OCI-LY1 (cell line): ENCODE results near the gene SMARCAL1.
"Not testable (repeated sequence)": the region's sequence is repeated elsewhere in the genome, so short reads cannot be mapped to it uniquely, and the experiment has no call there.

Experiments used
- H2AFZ ChIP-seq: fragments of 200-600 bp; sonication (generic), shearing (Covaris generic); 2 replicates; pipeline ENCODE4 v1.6.0; 2014; ENCODE audit warnings: antibody characterized with exemption, mild to moderate bottlenecking, low read length
- H3F3A ChIP-seq: fragments of 200-600 bp; sonication (generic), shearing (Covaris generic); 2 replicates; pipeline ENCODE4 v1.6.0; 2014; ENCODE audit warnings: mild to moderate bottlenecking, antibody characterized with exemption, low read length, moderate library complexity; ENCODE audit not compliant: insufficient read depth
- H3K27ac ChIP-seq: fragments of 200-600 bp; sonication (generic); 2 replicates; pipeline ENCODE4 v1.5.1; 2014; ENCODE audit warnings: low read length, mixed run types, mild to moderate bottlenecking, low read depth; ENCODE audit not compliant: poor library complexity, severe bottlenecking
- H3K27me3 ChIP-seq: fragments of 200-600 bp; sonication (generic); 2 replicates; pipeline ENCODE4 v1.6.0; 2014; ENCODE audit warnings: antibody characterized with exemption, mild to moderate bottlenecking, low read length, moderate library complexity; ENCODE audit not compliant: insufficient read depth
- H3K36me3 ChIP-seq: fragments of 200-600 bp; sonication (generic); 2 replicates; pipeline ENCODE4 v1.6.1; 2014; ENCODE audit warnings: mild to moderate bottlenecking, antibody characterized with exemption, low read length, moderate library complexity, mixed read lengths; ENCODE audit not compliant: insufficient read depth
- H3K4me1 ChIP-seq: fragments of 200-600 bp; sonication (generic); 2 replicates; pipeline ENCODE4 v1.5.1; 2014; ENCODE audit warnings: mild to moderate bottlenecking, low read length, moderate library complexity; ENCODE audit not compliant: insufficient read depth, severe bottlenecking
- H3K4me2 ChIP-seq: fragments of 200-600 bp; sonication (generic), shearing (Covaris generic); 2 replicates; pipeline ENCODE4 v1.6.1; 2014; ENCODE audit warnings: low read length
- H3K4me3 ChIP-seq: fragments of 200-600 bp; sonication (generic); 2 replicates; pipeline ENCODE4 v1.5.1; 2014; ENCODE audit warnings: low read length, low read depth, mild to moderate bottlenecking, mixed read lengths; ENCODE audit not compliant: poor library complexity, severe bottlenecking
- H3K79me2 ChIP-seq: fragments of 200-600 bp; shearing (Covaris generic); 2 replicates; pipeline ENCODE4 v1.6.1; 2016; ENCODE audit warnings: mixed run types, low read length, mixed read lengths; ENCODE audit not compliant: insufficient read depth
- H3K9ac ChIP-seq: fragments of 200-600 bp; sonication (generic), shearing (Covaris generic); 2 replicates; pipeline ENCODE4 v1.6.1; 2014; ENCODE audit warnings: mild to moderate bottlenecking, low read length, mixed read lengths
- H3K9me2 ChIP-seq: fragments of 200-600 bp; sonication (generic), shearing (Covaris generic); 2 replicates; pipeline ENCODE4 v1.6.1; 2014; ENCODE audit warnings: low read depth, mild to moderate bottlenecking, low read length, mixed read lengths
- H3K9me3 ChIP-seq: fragments of 200-600 bp; shearing (Covaris generic); 2 replicates; pipeline ENCODE4 v1.6.1; 2014; ENCODE audit warnings: low read length, mixed read lengths
- H4K20me1 ChIP-seq: fragments of 200-600 bp; sonication (generic), shearing (Covaris generic); 2 replicates; pipeline ENCODE4 v1.6.0; 2016; ENCODE audit warnings: mild to moderate bottlenecking, low read length; ENCODE audit not compliant: insufficient read depth
- CTCF ChIP-seq: fragments of 200-600 bp; sonication (generic), shearing (Covaris generic); IDR thresholded peaks from 2 replicates; pipeline ENCODE4 v1.5.1; 2017; ENCODE audit warnings: mild to moderate bottlenecking, antibody characterized with exemption, low read length, moderate library complexity, mixed read lengths
- EZH2 ChIP-seq: fragments of 200-600 bp; sonication (generic), shearing (Covaris generic); IDR thresholded peaks from 2 replicates; pipeline ENCODE4 v1.8.0; 2017; ENCODE audit warnings: borderline replicate concordance, mixed run types, mild to moderate bottlenecking, antibody characterized with exemption, low read length, moderate library complexity, mixed read lengths

Gene SMARCAL1

GRCh38 chr2:216508229-216508628 is 95.9 kb downstream of the SMARCAL1 start:
- TF ChIP-seq CTCF (no peak), EZH2 (no peak)
- no peak overlapping the region for H3K9ac ChIP-seq
- no peaks in the 10 kb centered on the region for H3K9me3 ChIP-seq
- H3K27ac ChIP-seq, result no peak overlapping the region
- H3K79me2 ChIP-seq, result no peaks in the 10 kb centered on the region
- H4K20me1 ChIP-seq, result no peaks in the 10 kb centered on the region
- H3K27me3 ChIP-seq, result no peaks in the 10 kb centered on the region
- H3K4me3 ChIP-seq, result no peak overlapping the region
- no peaks in the 10 kb centered on the region for H3K4me1 ChIP-seq
- H3K9me2 ChIP-seq, result no peaks in the 10 kb centered on the region
- H2AFZ ChIP-seq, result no peak overlapping the region
- no peak overlapping the region for H3K4me2 ChIP-seq
- peaks cover 43% of the 10 kb centered on the region for H3K36me3 ChIP-seq
- no peaks in the 10 kb centered on the region for H3F3A ChIP-seq

GRCh38 chr2:216516730-216517350 is 104.6 kb downstream of the SMARCAL1 start:
- H3K9me3 ChIP-seq, result no peaks in the 10 kb centered on the region
- no peaks in the 10 kb centered on the region for H3K27me3 ChIP-seq
- no peak overlapping the region for H3K9ac ChIP-seq
- H3K79me2 ChIP-seq, result no peaks in the 10 kb centered on the region
- TF ChIP-seq EZH2 (no peak), CTCF (peak; percentile 77)
- no peak overlapping the region for H3K4me2 ChIP-seq
- no peak overlapping the region for H2AFZ ChIP-seq
- no peaks in the 10 kb centered on the region for H3K4me1 ChIP-seq
- H3K4me3 ChIP-seq, result no peak overlapping the region
- no peaks in the 10 kb centered on the region for H3K9me2 ChIP-seq
- no peak overlapping the region for H3K27ac ChIP-seq
- no peaks in the 10 kb centered on the region for H4K20me1 ChIP-seq
- no peaks in the 10 kb centered on the region for H3K36me3 ChIP-seq
- H3F3A ChIP-seq, result no peaks in the 10 kb centered on the region

GRCh38 chr2:216517447-216518225 is 105.4 kb downstream of the SMARCAL1 start:
- Histone ChIP-seq H3F3A (no peaks in the 10 kb centered on the region), H3K79me2 (no peaks in the 10 kb centered on the region), H3K27ac (no peak overlapping the region), H3K9me2 (no peaks in the 10 kb centered on the region), H3K4me1 (no peaks in the 10 kb centered on the region), H3K4me2 (no peak overlapping the region), H4K20me1 (no peaks in the 10 kb centered on the region), H3K27me3 (no peaks in the 10 kb centered on the region), H3K9me3 (no peaks in the 10 kb centered on the region), H3K9ac (no peak overlapping the region), H2AFZ (no peak overlapping the region), H3K36me3 (no peaks in the 10 kb centered on the region), H3K4me3 (no peak overlapping the region)
- no peak for TF ChIP-seq EZH2
- no peak for TF ChIP-seq CTCF

- H3K9me2 ChIP-seq, H3K9ac ChIP-seq, H3K4me3 ChIP-seq, H2AFZ ChIP-seq, H3K36me3 ChIP-seq, H3K4me2 ChIP-seq, H3K27ac ChIP-seq, H4K20me1 ChIP-seq, H3K4me1 ChIP-seq, H3K27me3 ChIP-seq, H3K9me3 ChIP-seq, H3K79me2 ChIP-seq, H3F3A ChIP-seq: not testable (repeated sequence)
These were observed 106.4 kb downstream of the SMARCAL1 start for GRCh38 chr2:216518566-216519119.
